H9 (cell line): ENCODE measurements around the gene CEP350. TPM values are rescaled to one million over a fixed set of nuclear protein-coding genes. Genes with fewer than 3 reads are reported as not detected.

ENCODE experiments used
- DNase-seq: peaks from one replicate; pipeline ENCODE4 v3.0.0-alpha.2; 2017
- H2AFZ ChIP-seq: one replicate; pipeline ENCODE4 v1.6.1; 2013; ENCODE audit warnings: mild to moderate bottlenecking, low read length, control low read depth, moderate library complexity
- H2AK5ac ChIP-seq: 2 replicates; pipeline ENCODE4 v1.6.1; 2013; ENCODE audit warnings: low read length, control low read depth, mixed read lengths; ENCODE audit not compliant: insufficient read length
- H2BK120ac ChIP-seq: one replicate; pipeline ENCODE4 v1.6.1; 2013; ENCODE audit warnings: low read depth, mild to moderate bottlenecking, low read length, control low read depth, inconsistent platforms; ENCODE audit not compliant: poor library complexity, severe bottlenecking
- H2BK12ac ChIP-seq: 2 replicates; pipeline ENCODE4 v1.6.1; 2013; ENCODE audit warnings: low read length, control low read depth, mixed read lengths, low read depth; ENCODE audit not compliant: insufficient read length
- H2BK15ac ChIP-seq: 2 replicates; pipeline ENCODE4 v1.6.1; 2013; ENCODE audit warnings: low read depth, low read length, control low read depth
- H2BK20ac ChIP-seq: one replicate; pipeline ENCODE4 v1.6.1; 2013; ENCODE audit warnings: low read depth, mild to moderate bottlenecking, low read length, control low read depth, inconsistent platforms; ENCODE audit not compliant: poor library complexity, severe bottlenecking
- H2BK5ac ChIP-seq: 2 replicates; pipeline ENCODE4 v1.6.1; 2013; ENCODE audit warnings: low read length, control low read depth, mixed read lengths; ENCODE audit not compliant: insufficient read length
- H3K14ac ChIP-seq: 2 replicates; pipeline ENCODE4 v1.6.1; 2013; ENCODE audit warnings: low read length, control low read depth; ENCODE audit not compliant: insufficient read depth
- H3K18ac ChIP-seq: 2 replicates; pipeline ENCODE4 v1.6.1; 2013; ENCODE audit warnings: low read depth, mild to moderate bottlenecking, mixed read lengths, low read length, control low read depth; ENCODE audit not compliant: insufficient read length
- H3K23ac ChIP-seq: 2 replicates; pipeline ENCODE4 v1.6.1; 2013; ENCODE audit warnings: low read length, control low read depth, mixed read lengths, low read depth; ENCODE audit not compliant: insufficient read length
- H3K23me2 ChIP-seq: 2 replicates; pipeline ENCODE4 v1.6.1; 2013; ENCODE audit warnings: low read depth, mild to moderate bottlenecking, mixed read lengths, low read length, control low read depth; ENCODE audit not compliant: insufficient read length, poor library complexity, severe bottlenecking
- H3K27ac ChIP-seq: 2 replicates; pipeline ENCODE4 v1.5.1; 2013; ENCODE audit warnings: low read length, control low read depth, mixed read lengths, low read depth; ENCODE audit not compliant: insufficient read length
- H3K27me3 ChIP-seq: 2 replicates; pipeline ENCODE4 v1.6.1; 2013; ENCODE audit warnings: low read length, control low read depth, inconsistent platforms; ENCODE audit not compliant: insufficient read depth
- H3K4ac ChIP-seq: 2 replicates; pipeline ENCODE4 v1.6.1; 2013; ENCODE audit warnings: low read depth, mild to moderate bottlenecking, control low read depth, inconsistent platforms, low read length, moderate library complexity
- H3K4me1 ChIP-seq: 2 replicates; pipeline ENCODE4 v1.6.1; 2013; ENCODE audit warnings: low read length, control low read depth, inconsistent platforms; ENCODE audit not compliant: insufficient read depth
- H3K4me2 ChIP-seq: 2 replicates; pipeline ENCODE4 v1.6.1; 2013; ENCODE audit warnings: low read length, control low read depth, mixed read lengths; ENCODE audit not compliant: insufficient read length, insufficient read depth
- H3K56ac ChIP-seq: 2 replicates; pipeline ENCODE4 v1.6.1; 2013; ENCODE audit warnings: low read depth, mild to moderate bottlenecking, mixed read lengths, low read length, control low read depth; ENCODE audit not compliant: insufficient read length
- H3K79me1 ChIP-seq: 2 replicates; pipeline ENCODE4 v1.6.1; 2013; ENCODE audit warnings: low read depth, mild to moderate bottlenecking, moderate library complexity, low read length, control low read depth, inconsistent platforms; ENCODE audit not compliant: insufficient read depth, poor library complexity, severe bottlenecking
- H3K79me2 ChIP-seq: 2 replicates; pipeline ENCODE4 v1.6.1; 2013; ENCODE audit warnings: low read length, control low read depth, inconsistent platforms; ENCODE audit not compliant: insufficient read depth
- H3K9ac ChIP-seq: 2 replicates; pipeline ENCODE4 v1.6.1; 2013; ENCODE audit warnings: low read length, control low read depth, mixed read lengths; ENCODE audit not compliant: insufficient read length; ENCODE audit errors: extremely low read depth
- H3K9me3 ChIP-seq: one replicate; pipeline ENCODE4 v1.6.1; 2013; ENCODE audit warnings: low read depth, low read length, inconsistent platforms; ENCODE audit not compliant: control insufficient read depth
- H3T11ph ChIP-seq: one replicate; pipeline ENCODE4 v1.6.1; 2013; ENCODE audit warnings: mild to moderate bottlenecking, low read length, control low read depth, inconsistent platforms
- H4K20me1 ChIP-seq: one replicate; pipeline ENCODE4 v1.6.1; 2013; ENCODE audit not compliant: control insufficient read depth, insufficient read length, insufficient read depth
- H4K5ac ChIP-seq: 2 replicates; pipeline ENCODE4 v1.6.1; 2013; ENCODE audit warnings: low read depth, mild to moderate bottlenecking, mixed read lengths, low read length, control low read depth; ENCODE audit not compliant: insufficient read length
- H4K8ac ChIP-seq: replicated peaks from 2 replicates; pipeline ENCODE4 v1.6.1; 2013; ENCODE audit warnings: low read length, control low read depth, mixed read lengths, low read depth; ENCODE audit not compliant: insufficient read length
- H4K91ac ChIP-seq: 2 replicates; pipeline ENCODE4 v1.6.1; 2013; ENCODE audit warnings: low read depth, mild to moderate bottlenecking, moderate library complexity, mixed read lengths, low read length, control low read depth; ENCODE audit not compliant: insufficient read length
- H3K27ac Mint-ChIP-seq, 3 experiments: 2 replicates in 2 of 3; 3 replicates in 1 of 3; pipeline ENCODE4 v1.8.0; 2020 to 2021; ENCODE audit warnings: mixed read lengths in 3 of 3, mild to moderate bottlenecking in 1 of 3, moderate library complexity in 1 of 3
- H3K27me3 Mint-ChIP-seq: 2 replicates; pipeline ENCODE4 v1.8.0; 2021; ENCODE audit warnings: low read depth, mild to moderate bottlenecking, moderate library complexity, mixed read lengths
- H3K36me3 Mint-ChIP-seq, 3 experiments: 2 replicates in 2 of 3; 3 replicates in 1 of 3; pipeline ENCODE4 v1.8.0; 2020 to 2021; ENCODE audit warnings: low read depth in 3 of 3, mixed read lengths in 3 of 3; ENCODE audit not compliant: insufficient read depth in 1 of 3
- H3K4me1 Mint-ChIP-seq, 2 experiments: 2 replicates each; pipeline ENCODE4 v1.8.0; 2020; ENCODE audit warnings: mixed read lengths in 2 of 2
- H3K4me3 Mint-ChIP-seq, 2 experiments: 2 replicates in 1 of 2; 3 replicates in 1 of 2; pipeline ENCODE4 v1.8.0; 2020 to 2021; ENCODE audit warnings: mild to moderate bottlenecking in 2 of 2, mixed read lengths in 2 of 2, moderate library complexity in 1 of 2
- H3K9me3 Mint-ChIP-seq, 2 experiments: 2 replicates in 1 of 2; 3 replicates in 1 of 2; pipeline ENCODE4 v1.8.0; 2020; ENCODE audit warnings: mild to moderate bottlenecking in 2 of 2, mixed read lengths in 2 of 2, moderate library complexity in 1 of 2
- CTCF ChIP-seq: fragments of 200-600 bp; sonication (generic); conservative IDR thresholded peaks from 3 replicates; pipeline ENCODE4 v1.8.0; 2021; ENCODE audit warnings: antibody characterized with exemption, mild to moderate bottlenecking
- WGBS: extraction: QIAGEN DNeasy Blood & Tissue Kit; methylation state at CpG from one replicate; pipeline ENCODE4 v1.1.7; 2013; ENCODE audit warnings: missing lambda C conversion rate, low lambda C conversion rate, mixed read lengths; ENCODE audit not compliant: insufficient read length; ENCODE audit errors: extremely low coverage; 5-methylcytosine and 5-hydroxymethylcytosine counted together
- total RNA-seq: library from RNA; stranded (reverse); gene quantifications from 2 replicates; pipeline ENCODE4 v1.2.1, GENCODE V29; 2021

CEP350 gene
- total RNA-seq, 1 experiment from 2014 or later, result 39.2 TPM

- H3K9ac ChIP-seq, result no peak overlapping the region
Measured at GRCh38 chr1:180041582-180041981, 87.0 kb downstream of the CEP350 start.

More at GRCh38 chr1:180041582-180041981, 87.0 kb downstream of the CEP350 start:
- Mint-ChIP-seq H3K36me3 (peaks cover 18 to 65% (median 46%) of the 10 kb centered on the region in 3 experiments; a peak in 6 of 7 replicates), H3K9me3 (no peaks in the 10 kb centered on the region), H3K4me3 (no peak overlapping the region), H3K27ac (no peak overlapping the region), H3K4me1 (no peaks in the 10 kb centered on the region), H3K27me3 (no peaks in the 10 kb centered on the region)
- Histone ChIP-seq H4K8ac (no peak overlapping the region), H3K4me2 (no peak overlapping the region), H3K27ac (no peak overlapping the region), H3K79me1 (no peaks in the 10 kb centered on the region), H3K9me3 (no peaks in the 10 kb centered on the region), H2BK12ac (no peak overlapping the region), H3K18ac (no peak overlapping the region), H3T11ph (no peak overlapping the region), H3K79me2 (no peaks in the 10 kb centered on the region), H2BK120ac (no peak overlapping the region), H4K20me1 (no peaks in the 10 kb centered on the region), H2AFZ (no peak overlapping the region), H4K91ac (no peak overlapping the region), H2BK15ac (no peak overlapping the region), H2BK20ac (no peak overlapping the region), H3K14ac (no peak overlapping the region), H3K23ac (no peak overlapping the region), H2BK5ac (no peak overlapping the region), H3K4ac (no peak overlapping the region), H4K5ac (no peak overlapping the region), H3K56ac (no peak overlapping the region), H3K4me1 (no peaks in the 10 kb centered on the region), H3K27me3 (no peaks in the 10 kb centered on the region), H2AK5ac (no peak overlapping the region), H3K23me2 (no peaks in the 10 kb centered on the region)
- no CpG with 5 or more reads among the region's 5 CpGs for WGBS
- DNase-seq, result no peak
- TF ChIP-seq CTCF, result no peak
